SU-DHL-6 (cell line): ENCODE measurements around the gene PSIP1.

Source experiments
- CTCF ChIP-seq: fragments of 200-600 bp; sonication (generic); IDR thresholded peaks from one replicate; pipeline ENCODE4 v1.5.1; 2017; ENCODE audit warnings: antibody characterized with exemption, mild to moderate bottlenecking, low read length, moderate library complexity; ENCODE audit not compliant: insufficient read depth, poor library complexity, severe bottlenecking
- EZH2phosphoT487 ChIP-seq: fragments of 200-600 bp; sonication (generic), shearing (Covaris generic); conservative IDR thresholded peaks from 2 replicates; pipeline ENCODE4 v1.6.1; 2018; ENCODE audit warnings: mild to moderate bottlenecking, antibody characterized with exemption, low read length, moderate library complexity, mixed read lengths

- TF ChIP-seq CTCF (peak; percentile 37), EZH2phosphoT487 (no peak)
These were observed 2.6 kb upstream of the PSIP1 start for GRCh38 chr9:15513335-15513734.
